MG63 (cell line): Measurements from ENCODE around the gene VRTN. TPM values are rescaled to one million over a fixed set of nuclear protein-coding genes. Genes with fewer than 3 reads are reported as not detected.

Source experiments
- DNase-seq: peaks from one replicate; pipeline ENCODE4 v3.0.0-alpha.2; 2020
- H3K27me3 ChIP-seq: fragments of 250-450 bp; sonication (Bioruptor Pico); 2 replicates; pipeline ENCODE4 v1.5.1; 2020; ENCODE audit warnings: mild to moderate bottlenecking, moderate library complexity
- H3K36me3 ChIP-seq: fragments of 250-450 bp; sonication (Bioruptor Pico); 2 replicates; pipeline ENCODE4 v1.5.1; 2020; ENCODE audit warnings: mild to moderate bottlenecking, moderate library complexity
- H3K4me3 ChIP-seq: fragments of 250-450 bp; sonication (Bioruptor Pico); 2 replicates; pipeline ENCODE4 v1.5.1; 2020; ENCODE audit warnings: mild to moderate bottlenecking, moderate library complexity
- H3K9me3 ChIP-seq: fragments of 250-450 bp; sonication (Bioruptor Pico); 2 replicates; pipeline ENCODE4 v1.5.1; 2020; ENCODE audit warnings: mild to moderate bottlenecking, moderate library complexity
- total RNA-seq: library from RNA; depleted of rRNA; stranded (reverse); fragments of >200 nt; shearing (Covaris generic); gene quantifications from 2 replicates; pipeline ENCODE4 v1.2.3, GENCODE V29; 2014; ENCODE audit warnings: low replicate concordance; rRNA removed

The VRTN gene
- total RNA-seq, 1 experiment from 2014 or later: not detected

DNA sequence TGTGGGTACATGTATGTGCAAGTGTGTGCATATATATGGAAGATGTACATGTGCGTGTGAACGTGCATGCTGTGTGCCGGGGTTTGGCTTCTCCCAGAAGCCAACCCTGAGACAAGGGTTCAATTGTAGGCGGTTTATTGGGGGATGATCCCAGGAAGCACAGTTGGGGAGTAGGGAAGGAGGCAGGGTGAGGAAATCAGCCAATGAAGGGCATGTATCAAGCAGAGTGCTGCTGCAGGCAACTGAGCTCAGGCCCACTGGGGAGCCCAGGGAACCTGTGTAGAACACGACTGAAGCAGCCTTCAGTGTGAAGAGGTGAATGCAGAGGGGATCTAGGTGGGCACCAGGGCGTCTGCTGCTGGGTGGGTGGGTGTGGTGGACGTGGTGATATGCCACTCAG lies 56.2 kb downstream of the VRTN start:
- DNase-seq: no peak
- Histone ChIP-seq H3K27me3 (no peaks in the 10 kb centered on the region), H3K4me3 (no peak overlapping the region), H3K9me3 (no peaks in the 10 kb centered on the region), H3K36me3 (no peaks in the 10 kb centered on the region)

DNA sequence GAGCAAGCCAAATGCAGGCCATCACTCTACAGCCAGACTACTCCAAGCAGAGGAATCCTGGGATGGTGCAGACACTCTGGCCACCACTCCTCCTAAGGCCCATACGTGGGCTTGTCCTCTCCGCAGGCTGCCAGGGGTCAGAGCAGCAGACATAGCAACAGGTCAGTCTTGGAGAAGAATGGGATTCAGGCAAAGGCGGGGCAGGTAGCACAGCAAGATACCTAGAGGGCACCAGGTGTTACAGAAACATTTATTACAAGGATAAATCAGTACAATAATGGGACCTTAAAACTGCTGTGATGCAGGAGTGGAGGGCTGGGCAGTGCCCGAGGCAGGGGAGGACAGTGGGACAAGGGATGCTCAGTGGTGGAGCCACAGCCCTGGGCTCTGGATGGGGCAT lies 57.4 kb downstream of the VRTN start:
- DNase-seq: no peak
- H3K9me3 ChIP-seq: no peaks in the 10 kb centered on the region
- no peak overlapping the region for H3K4me3 ChIP-seq
- H3K36me3 ChIP-seq: no peaks in the 10 kb centered on the region
- no peaks in the 10 kb centered on the region for H3K27me3 ChIP-seq

DNA sequence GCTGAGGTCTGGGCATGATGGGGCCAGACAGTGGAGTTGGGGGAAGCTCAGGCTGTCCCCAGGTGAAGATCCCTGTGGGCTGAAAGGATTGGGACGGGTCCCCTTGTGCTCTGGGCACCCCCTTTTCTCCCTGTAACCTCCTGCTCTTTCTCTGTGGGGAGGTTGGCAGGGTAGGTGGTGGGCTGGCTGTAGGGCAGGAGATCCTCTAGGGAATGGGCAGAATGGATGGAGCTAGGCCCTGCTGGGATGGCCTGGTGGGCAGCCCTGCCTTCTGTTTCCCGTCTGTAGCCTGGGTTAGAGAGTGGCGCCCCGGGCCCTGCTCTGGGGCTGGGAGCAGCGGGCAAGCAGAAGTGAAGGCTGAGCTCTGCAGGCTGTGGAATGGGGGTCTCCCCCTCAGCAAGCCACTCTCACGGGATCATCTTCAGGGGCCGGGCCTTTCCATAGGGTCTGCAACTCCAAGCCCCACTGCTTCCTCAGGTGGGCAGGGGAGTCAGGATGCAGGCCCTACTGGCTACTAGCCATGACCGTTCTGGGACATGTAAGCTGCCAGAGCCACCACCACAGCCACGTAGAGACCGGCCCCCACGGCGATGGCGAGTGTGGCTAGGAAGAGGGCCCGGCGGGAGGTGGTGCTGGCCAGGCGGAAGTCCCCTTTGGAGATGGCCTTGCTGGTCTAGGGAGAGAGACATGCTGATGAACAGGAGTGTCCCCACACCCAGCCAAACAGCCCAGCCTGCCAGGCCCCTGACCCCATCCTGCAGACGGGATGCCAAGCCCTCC lies 58.9 kb downstream of the VRTN start:
- no peak overlapping the region for H3K4me3 ChIP-seq
- no peaks in the 10 kb centered on the region for H3K9me3 ChIP-seq
- H3K27me3 ChIP-seq: no peaks in the 10 kb centered on the region
- no peak for DNase-seq
- H3K36me3 ChIP-seq: no peaks in the 10 kb centered on the region

DNA sequence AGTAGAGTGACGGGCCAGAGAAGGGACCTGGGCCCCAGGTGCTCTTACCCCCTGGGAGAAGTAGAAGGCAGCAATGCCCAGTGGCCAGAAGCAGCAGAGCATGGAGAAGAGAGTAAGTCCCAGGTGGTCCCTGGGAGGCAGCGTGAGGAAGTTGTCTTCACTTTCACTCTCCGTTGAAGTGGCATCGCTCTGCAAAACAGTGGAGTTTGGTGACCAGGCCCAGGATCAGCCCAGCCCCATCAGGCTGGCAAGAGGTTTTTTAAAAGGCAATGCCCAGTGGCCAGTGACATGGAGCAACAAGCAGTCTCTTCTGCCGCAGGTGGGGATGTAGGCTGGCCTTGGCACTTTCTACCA lies 59.5 kb downstream of the VRTN start:
- Histone ChIP-seq H3K36me3 (no peaks in the 10 kb centered on the region), H3K4me3 (no peak overlapping the region), H3K9me3 (no peaks in the 10 kb centered on the region), H3K27me3 (no peaks in the 10 kb centered on the region)
- DNase-seq: no peak

DNA sequence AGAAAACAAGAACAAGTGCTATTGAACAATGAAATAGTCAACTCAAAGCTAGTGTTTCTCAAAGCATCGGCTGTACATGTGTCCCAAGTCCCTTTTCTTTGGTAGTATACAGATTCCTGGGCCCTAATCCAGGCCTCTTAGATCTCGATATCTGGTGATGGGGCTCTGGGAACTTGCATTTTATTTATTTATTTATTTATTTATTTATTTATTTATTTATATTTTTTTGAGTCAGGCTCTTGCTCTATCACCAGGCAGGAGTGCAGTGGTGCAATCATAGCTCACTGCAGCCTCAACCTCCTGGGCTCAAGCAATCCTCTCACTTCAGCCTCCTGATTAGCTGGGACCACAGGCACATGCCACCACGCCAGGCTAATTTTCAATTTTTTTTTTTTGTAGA lies 60.6 kb downstream of the VRTN start:
- DNase-seq: no peak
- Histone ChIP-seq H3K27me3 (no peaks in the 10 kb centered on the region), H3K36me3 (no peaks in the 10 kb centered on the region), H3K4me3 (no peak overlapping the region), H3K9me3 (no peaks in the 10 kb centered on the region)

DNA sequence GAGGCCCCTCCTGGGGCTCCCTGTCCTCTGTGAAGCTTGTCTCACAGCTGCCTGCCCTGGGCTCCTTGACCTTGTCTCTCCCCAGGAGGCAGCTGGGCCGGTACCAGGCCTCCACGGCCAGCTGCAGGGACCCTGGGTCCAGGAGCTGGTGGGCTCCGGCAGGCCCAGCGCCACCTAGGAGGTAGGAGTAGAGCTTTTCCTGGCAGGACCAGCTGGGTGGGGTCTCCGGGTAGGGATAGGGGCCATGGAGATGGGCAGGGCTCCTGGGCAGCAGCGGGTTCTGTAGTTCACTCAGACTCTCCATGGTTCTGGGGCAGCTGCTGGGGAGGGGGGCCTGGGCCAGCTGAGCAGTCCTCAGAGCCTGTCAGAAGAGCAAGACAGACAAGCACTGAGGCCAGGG lies 61.2 kb downstream of the VRTN start:
- Histone ChIP-seq H3K4me3 (no peak overlapping the region), H3K9me3 (no peaks in the 10 kb centered on the region), H3K27me3 (no peaks in the 10 kb centered on the region), H3K36me3 (no peaks in the 10 kb centered on the region)
- DNase-seq: no peak

Other genes starting within 250 kb of the VRTN start
- gene VSX2, start 109.0 kb upstream of the VRTN start, total RNA-seq: not detected in 2 replicates
- 12.5 and 27.3 TPM in 2 replicates for gene ABCD4, start 45.5 kb upstream of the VRTN start, total RNA-seq
- not detected in 2 replicates for gene SYNDIG1L, start 77.7 kb downstream of the VRTN start, total RNA-seq
- 25.5 and 33.4 TPM in 2 replicates for gene NPC2, start 144.8 kb downstream of the VRTN start, total RNA-seq
- 12.7 and 31.6 TPM in 2 replicates for gene ISCA2, start 145.3 kb downstream of the VRTN start, total RNA-seq